ENCODE measurements around the gene LRRC9.

GRCh38 chr14:60025571-60025970 is 105.6 kb downstream of the LRRC9 start:
- no peak for TF ChIP-seq CTCF (IDR thresholded peaks at IDR 0.05; ENCODE audit: low read depth, low read length, poor library complexity, severe bottlenecking)
- TF ChIP-seq EZH2phosphoT487 (IDR thresholded peaks at IDR 0.05; ENCODE audit: borderline replicate concordance, low read length): no peak
